ENCODE measurements around the gene SPG21. TPM values are rescaled to one million over a fixed set of nuclear protein-coding genes. Genes with fewer than 3 reads are reported as not detected.

Gene SPG21
- total and polyA plus RNA-seq, 2 of the 13 experiments (the other 11 are each of a cell fraction or from before 2014, with no cell fraction given), result 36.7 to 42.4 TPM

DNA sequence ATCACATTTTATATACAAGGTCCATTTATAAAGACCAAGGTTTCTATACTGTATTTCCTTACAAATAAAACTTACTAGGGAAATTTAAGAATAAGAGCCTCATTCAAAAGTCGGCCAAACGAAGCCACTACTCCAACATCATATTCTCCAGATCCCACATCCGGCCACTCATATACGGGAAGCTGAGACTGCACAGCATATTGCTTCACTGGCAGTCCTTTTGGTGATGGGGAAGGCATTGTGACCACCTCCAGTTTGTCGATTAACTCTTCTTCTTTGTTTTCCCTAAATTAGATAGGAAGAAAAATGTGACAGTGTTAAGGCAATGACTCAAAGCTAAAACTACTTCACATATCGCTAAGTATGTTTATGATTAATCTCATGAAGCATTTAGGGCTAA, 37.0 kb upstream of the SPG21 start:
- peaks cover 15% of the 10 kb centered on the region for H3K79me2 ChIP-seq (ENCODE audit: insufficient read depth, low read length)
- peaks cover 28% of the 10 kb centered on the region for H3K4me1 ChIP-seq (ENCODE audit: insufficient read depth, low read length)
- no peaks in the 10 kb centered on the region for H4K20me1 ChIP-seq (ENCODE audit: insufficient read depth, low read length)
- H3K9ac ChIP-seq (ENCODE audit: insufficient read depth, low read depth, low read length), result no peak overlapping the region
- H3K36me3 ChIP-seq (replicated peaks in 1 of 2; ENCODE audit: control insufficient read depth in 1 of 2, insufficient read depth in 2 of 2, low read length in 2 of 2), result peaks cover 5 to 21% of the 10 kb centered on the region in 2 experiments; a peak in 3 of 5 replicates
- ATAC-seq (no peak), FAIRE-seq (no peak), DNase-seq (ENCODE audit: low spot score) (no peak)
- BruUV-seq (replicated peaks), result no TSS peak
- no peak overlapping the region for H2AFZ ChIP-seq (ENCODE audit: low read length)
- no peaks in the 10 kb centered on the region for H3K9me3 ChIP-seq (ENCODE audit: low read length)
- intact Hi-C loops (cut with micrococcal nuclease; ENCODE audit: unreplicated experiment), result no loop called here
- 97% methylated on average over 6 of the region's 6 CpGs for WGBS (ENCODE audit: low lambda C conversion rate)
- in situ Hi-C loops (cut with HindIII; ENCODE audit: extremely low pct_ligation_motif_present, low pct_unique_long_range_greater_than_20kb), result no loop called here
- CTCF ChIA-PET (ENCODE audit: low intra/inter-chr PET ratio, low total read pairs), result no interaction called here
- no peaks in the 10 kb centered on the region; a peak in 1 of 5 replicates for H3K27me3 ChIP-seq (ENCODE audit: control insufficient read depth in 1 of 2, insufficient read depth in 2 of 2, low read length in 2 of 2)
- POLR2A ChIA-PET, result no interaction called here
- H3K4me2 ChIP-seq (ENCODE audit: low read depth, low read length), result no peak overlapping the region
- H3K27ac ChIP-seq (ENCODE audit: extremely low read length, insufficient read depth, low read length), result no peak overlapping the region
- H3K4me3 ChIP-seq (replicated peaks in 1 of 3; ENCODE audit: insufficient read depth in 1 of 3, low read depth in 2 of 3, low read length in 3 of 3), result no peak overlapping the region
- TF ChIP-seq BRD4 (CRISPR knock-in tag; IDR thresholded peaks at IDR 0.05) (no peak), NRL (CRISPR knock-in tag; IDR thresholded peaks at IDR 0.05; ENCODE audit: borderline replicate concordance) (no peak), ZNF839 (CRISPR knock-in tag; IDR thresholded peaks at IDR 0.05; ENCODE audit: borderline replicate concordance) (no peak), SIX1 (CRISPR knock-in tag; IDR thresholded peaks at IDR 0.05; ENCODE audit: borderline replicate concordance) (no peak), SOX13 (IDR thresholded peaks at IDR 0.05) (no peak), SOX13 (CRISPR knock-in tag; conservative IDR thresholded peaks at IDR 0.05 in 1 of 2, IDR thresholded peaks at IDR 0.05 in 1 of 2) (no peak), ATM (IDR thresholded peaks at IDR 0.05; ENCODE audit: borderline replicate concordance) (no peak), ZEB1 (IDR thresholded peaks at IDR 0.05; ENCODE audit: insufficient replicate concordance, low read depth) (no peak), SMYD3 (CRISPR knock-in tag; IDR thresholded peaks at IDR 0.05) (no peak), ZBTB38 (CRISPR knock-in tag; IDR thresholded peaks at IDR 0.05) (no peak)
- TF ChIP-seq, protein P1, sequence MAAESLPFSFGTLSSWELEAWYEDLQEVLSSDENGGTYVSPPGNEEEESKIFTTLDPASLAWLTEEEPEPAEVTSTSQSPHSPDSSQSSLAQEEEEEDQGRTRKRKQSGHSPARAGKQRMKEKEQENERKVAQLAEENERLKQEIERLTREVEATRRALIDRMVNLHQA (CRISPR knock-in tag; IDR thresholded peaks at IDR 0.05), result no peak
- TF ChIP-seq, protein P2, sequence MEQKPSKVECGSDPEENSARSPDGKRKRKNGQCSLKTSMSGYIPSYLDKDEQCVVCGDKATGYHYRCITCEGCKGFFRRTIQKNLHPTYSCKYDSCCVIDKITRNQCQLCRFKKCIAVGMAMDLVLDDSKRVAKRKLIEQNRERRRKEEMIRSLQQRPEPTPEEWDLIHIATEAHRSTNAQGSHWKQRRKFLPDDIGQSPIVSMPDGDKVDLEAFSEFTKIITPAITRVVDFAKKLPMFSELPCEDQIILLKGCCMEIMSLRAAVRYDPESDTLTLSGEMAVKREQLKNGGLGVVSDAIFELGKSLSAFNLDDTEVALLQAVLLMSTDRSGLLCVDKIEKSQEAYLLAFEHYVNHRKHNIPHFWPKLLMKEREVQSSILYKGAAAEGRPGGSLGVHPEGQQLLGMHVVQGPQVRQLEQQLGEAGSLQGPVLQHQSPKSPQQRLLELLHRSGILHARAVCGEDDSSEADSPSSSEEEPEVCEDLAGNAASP (CRISPR knock-in tag; IDR thresholded peaks at IDR 0.05; ENCODE audit: borderline replicate concordance), result no peak
